DND-41 (cell line): ENCODE data around the gene YPEL5.

Source experiments
- ATAC-seq: fragments of 200-7000 bp; cut with Tn5 transposase; 3 replicates; pipeline ENCODE4 v1.9.1; 2021; ENCODE audit warnings: low read depth; ENCODE audit not compliant: insufficient read depth
- DNase-seq: peaks from one replicate; pipeline ENCODE4 v3.0.0-alpha.2; 2020
- H2AFZ ChIP-seq: 2 replicates; pipeline ENCODE4 v1.6.0; 2012; ENCODE audit warnings: low read depth, low read length
- H3K27ac ChIP-seq: 2 replicates; pipeline ENCODE4 v1.5.1; 2012; ENCODE audit warnings: low read length, inconsistent platforms
- H3K27me3 ChIP-seq: fragments of 200-600 bp; sonication (generic); 2 replicates; pipeline ENCODE4 v1.6.0; 2012; ENCODE audit warnings: low read length, mild to moderate bottlenecking, inconsistent platforms; ENCODE audit not compliant: insufficient read depth, poor library complexity
- H3K36me3 ChIP-seq: 2 replicates; pipeline ENCODE4 v1.5.1; 2012; ENCODE audit warnings: low read length, inconsistent platforms; ENCODE audit not compliant: insufficient read depth
- H3K4me1 ChIP-seq: 2 replicates; pipeline ENCODE4 v1.5.1; 2012; ENCODE audit warnings: mild to moderate bottlenecking, low read length; ENCODE audit not compliant: insufficient read depth
- H3K4me2 ChIP-seq: 2 replicates; pipeline ENCODE4 v1.6.0; 2012; ENCODE audit warnings: mild to moderate bottlenecking, moderate library complexity, low read length, inconsistent platforms; ENCODE audit not compliant: insufficient read depth
- H3K4me3 ChIP-seq, 2 experiments: fragments of 200-600 bp in 1 of 2; shearing (Covaris generic) in 1 of 2; 2 replicates each; pipeline ENCODE4 v1.5.1; 2012 to 2016; ENCODE audit warnings: inconsistent platforms in 2 of 2, low read length in 2 of 2, mild to moderate bottlenecking in 2 of 2, low read depth in 1 of 2, moderate library complexity in 1 of 2
- H3K79me2 ChIP-seq: 2 replicates; pipeline ENCODE4 v1.6.0; 2012; ENCODE audit warnings: low read length, inconsistent platforms; ENCODE audit not compliant: insufficient read depth
- H3K9ac ChIP-seq: 2 replicates; pipeline ENCODE4 v1.6.0; 2012; ENCODE audit warnings: low read depth, mild to moderate bottlenecking, inconsistent platforms, low read length, moderate library complexity
- H3K9me3 ChIP-seq: 2 replicates; pipeline ENCODE4 v1.5.1; 2012; ENCODE audit warnings: low read length, moderate library complexity, mild to moderate bottlenecking, inconsistent platforms; ENCODE audit not compliant: insufficient read depth, severe bottlenecking
- H4K20me1 ChIP-seq: 2 replicates; pipeline ENCODE4 v1.6.0; 2012; ENCODE audit warnings: low read length; ENCODE audit not compliant: insufficient read depth
- CTCF ChIP-seq: IDR thresholded peaks from 2 replicates; pipeline ENCODE4 v1.5.1; 2012; ENCODE audit warnings: borderline replicate concordance, low read length, moderate library complexity, mild to moderate bottlenecking; ENCODE audit not compliant: poor library complexity, severe bottlenecking; ENCODE audit errors: extremely low read depth
- EZH2 ChIP-seq: IDR thresholded peaks from 3 replicates; pipeline ENCODE4 v1.6.1; 2012; ENCODE audit warnings: borderline replicate concordance, low read depth, mild to moderate bottlenecking, moderate library complexity, low read length, inconsistent platforms; ENCODE audit not compliant: severe bottlenecking

The YPEL5 gene

GRCh38 chr2:30190637-30191036, 43.8 kb downstream of the YPEL5 start:
- Histone ChIP-seq H3K27ac (no peak overlapping the region), H3K4me2 (no peak overlapping the region), H3K27me3 (no peaks in the 10 kb centered on the region), H3K9me3 (no peaks in the 10 kb centered on the region), H3K4me1 (no peaks in the 10 kb centered on the region), H3K36me3 (no peaks in the 10 kb centered on the region), H3K79me2 (no peaks in the 10 kb centered on the region), H4K20me1 (no peaks in the 10 kb centered on the region), H2AFZ (no peak overlapping the region), H3K9ac (no peak overlapping the region), H3K4me3 (no peak overlapping the region)
- DNase-seq, result no peak
- no peak for ATAC-seq
- no peak for TF ChIP-seq EZH2
- TF ChIP-seq CTCF, result no peak

DNA sequence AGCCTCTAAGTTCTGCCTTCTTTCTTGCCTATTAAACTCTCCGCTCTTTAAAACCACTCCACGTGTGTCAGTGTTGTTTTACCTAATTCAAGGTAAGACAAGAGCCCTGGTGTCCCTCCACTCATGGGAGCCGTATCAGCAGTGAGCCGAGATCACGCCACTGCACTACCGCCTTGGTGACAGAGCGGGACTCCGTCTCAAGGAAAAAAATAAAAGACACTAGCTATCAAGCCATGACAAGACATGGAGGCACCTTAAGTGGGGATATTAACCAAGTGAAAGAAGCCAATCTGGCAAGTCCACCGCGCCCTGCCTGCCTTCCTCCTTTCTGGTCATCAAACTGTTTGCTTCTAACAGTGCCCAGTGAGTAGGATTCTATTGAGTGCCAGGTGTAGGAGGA, 44.3 kb downstream of the YPEL5 start:
- Histone ChIP-seq H3K4me3 (no peak overlapping the region), H3K9ac (no peak overlapping the region), H3K27ac (no peak overlapping the region), H3K4me2 (no peak overlapping the region), H3K9me3 (no peaks in the 10 kb centered on the region), H3K36me3 (no peaks in the 10 kb centered on the region), H3K79me2 (no peaks in the 10 kb centered on the region), H3K4me1 (no peaks in the 10 kb centered on the region), H2AFZ (no peak overlapping the region), H3K27me3 (no peaks in the 10 kb centered on the region), H4K20me1 (no peaks in the 10 kb centered on the region)
- DNase-seq, result no peak
- TF ChIP-seq CTCF (no peak), EZH2 (no peak)
- no peak for ATAC-seq

GRCh38 chr2:30191819-30192271, 45.0 kb downstream of the YPEL5 start:
- Histone ChIP-seq H3K4me3 (no peak overlapping the region), H3K36me3 (no peaks in the 10 kb centered on the region), H3K4me1 (no peaks in the 10 kb centered on the region), H3K27ac (no peak overlapping the region), H3K79me2 (no peaks in the 10 kb centered on the region), H3K4me2 (no peak overlapping the region), H3K27me3 (no peaks in the 10 kb centered on the region), H3K9me3 (no peaks in the 10 kb centered on the region), H4K20me1 (no peaks in the 10 kb centered on the region), H3K9ac (no peak overlapping the region), H2AFZ (no peak overlapping the region)
- DNase-seq, result no peak
- no peak for ATAC-seq
- no peak for TF ChIP-seq CTCF
- TF ChIP-seq EZH2, result no peak

GRCh38 chr2:30192314-30192713, 45.5 kb downstream of the YPEL5 start:
- H3K36me3 ChIP-seq, result no peaks in the 10 kb centered on the region
- DNase-seq (no peak), ATAC-seq (no peak)
- no peaks in the 10 kb centered on the region for H3K27me3 ChIP-seq
- no peak overlapping the region for H3K4me2 ChIP-seq
- no peaks in the 10 kb centered on the region for H3K9me3 ChIP-seq
- no peak overlapping the region for H3K9ac ChIP-seq
- H3K4me1 ChIP-seq, result no peaks in the 10 kb centered on the region
- no peak overlapping the region for H3K4me3 ChIP-seq
- no peaks in the 10 kb centered on the region for H4K20me1 ChIP-seq
- no peak overlapping the region for H2AFZ ChIP-seq
- TF ChIP-seq EZH2, result no peak
- no peak for TF ChIP-seq CTCF
- H3K27ac ChIP-seq, result no peak overlapping the region
- H3K79me2 ChIP-seq, result no peaks in the 10 kb centered on the region
